Measurements from ENCODE around the gene MEP1B.
A peak's percentile ranks its signal among the peaks of the same experiment; 100 is the strongest.
"Not testable (repeated sequence)": the region's sequence is repeated elsewhere in the genome, so short reads cannot be mapped to it uniquely, and the experiment has no call there.

Gene MEP1B

DNA sequence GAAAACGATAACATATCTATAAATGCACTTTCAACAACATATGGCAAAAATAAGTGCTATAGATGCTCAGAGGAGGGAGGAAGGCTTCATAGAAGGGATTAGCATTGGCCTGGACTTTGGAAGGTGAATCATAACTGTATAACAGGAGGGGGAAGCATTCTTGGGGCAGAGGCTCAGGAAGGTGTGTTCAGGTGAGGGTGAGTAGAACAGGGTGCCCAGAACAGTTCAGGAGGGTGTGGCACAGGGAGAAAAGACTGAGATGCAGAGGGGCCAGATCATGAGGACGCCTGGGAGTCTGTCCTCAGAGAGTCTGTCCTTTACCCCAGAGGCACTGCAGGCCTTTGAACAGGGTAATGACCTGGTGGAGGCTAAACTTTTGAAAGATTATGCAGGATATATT is 29.3 kb upstream of the MEP1B start:
- TF ChIP-seq, protein P1, sequence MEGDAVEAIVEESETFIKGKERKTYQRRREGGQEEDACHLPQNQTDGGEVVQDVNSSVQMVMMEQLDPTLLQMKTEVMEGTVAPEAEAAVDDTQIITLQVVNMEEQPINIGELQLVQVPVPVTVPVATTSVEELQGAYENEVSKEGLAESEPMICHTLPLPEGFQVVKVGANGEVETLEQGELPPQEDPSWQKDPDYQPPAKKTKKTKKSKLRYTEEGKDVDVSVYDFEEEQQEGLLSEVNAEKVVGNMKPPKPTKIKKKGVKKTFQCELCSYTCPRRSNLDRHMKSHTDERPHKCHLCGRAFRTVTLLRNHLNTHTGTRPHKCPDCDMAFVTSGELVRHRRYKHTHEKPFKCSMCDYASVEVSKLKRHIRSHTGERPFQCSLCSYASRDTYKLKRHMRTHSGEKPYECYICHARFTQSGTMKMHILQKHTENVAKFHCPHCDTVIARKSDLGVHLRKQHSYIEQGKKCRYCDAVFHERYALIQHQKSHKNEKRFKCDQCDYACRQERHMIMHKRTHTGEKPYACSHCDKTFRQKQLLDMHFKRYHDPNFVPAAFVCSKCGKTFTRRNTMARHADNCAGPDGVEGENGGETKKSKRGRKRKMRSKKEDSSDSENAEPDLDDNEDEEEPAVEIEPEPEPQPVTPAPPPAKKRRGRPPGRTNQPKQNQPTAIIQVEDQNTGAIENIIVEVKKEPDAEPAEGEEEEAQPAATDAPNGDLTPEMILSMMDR (IDR thresholded peaks at IDR 0.05; ENCODE audit: control insufficient read depth, extremely low read depth, insufficient read depth), result no peak
- no peak overlapping the region for H3K4me3 ChIP-seq (ENCODE audit: low read depth, low read length)
- DNase-seq (ENCODE audit: low read depth), result no peak

- H3K4me3 ChIP-seq (ENCODE audit: low read depth, low read length), result no peak overlapping the region
- DNase-seq (ENCODE audit: low read depth), result peak; percentile 84
- TF ChIP-seq, protein P1 (IDR thresholded peaks at IDR 0.05; ENCODE audit: control insufficient read depth, extremely low read depth, insufficient read depth), result no peak
These were observed 21.7 kb upstream of the MEP1B start for GRCh38 chr18:32167980-32168730.

DNA sequence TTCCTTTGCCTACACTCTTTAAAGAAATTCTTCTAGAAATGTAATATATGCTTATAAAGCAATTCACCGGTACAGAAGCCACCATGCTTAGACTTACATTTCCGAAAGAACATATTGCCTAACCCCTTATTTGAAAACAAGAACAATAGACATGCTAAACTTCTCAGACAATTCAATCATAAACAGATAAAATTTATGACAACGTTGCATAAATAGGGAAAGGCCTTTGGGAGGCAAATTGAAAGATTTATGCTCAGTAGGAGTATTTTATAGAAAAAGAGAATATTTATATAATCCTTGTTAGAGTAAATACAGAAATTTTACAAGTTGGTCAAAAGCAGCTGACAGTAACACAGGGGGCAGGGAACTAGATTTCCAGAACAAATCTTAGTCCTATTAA is 16.2 kb upstream of the MEP1B start:
- TF ChIP-seq, protein P1 (IDR thresholded peaks at IDR 0.05; ENCODE audit: control insufficient read depth, extremely low read depth, insufficient read depth), result no peak
- no peak for DNase-seq (ENCODE audit: low read depth)

GRCh38 chr18:32174719-32175118 is 15.1 kb upstream of the MEP1B start:
- H3K4me3 ChIP-seq (ENCODE audit: low read depth, low read length), result no peak overlapping the region
- TF ChIP-seq, protein P1 (IDR thresholded peaks at IDR 0.05; ENCODE audit: control insufficient read depth, extremely low read depth, insufficient read depth), result no peak
- DNase-seq (ENCODE audit: low read depth), result no peak

More for the DNA sequence above, 16.2 kb upstream of the MEP1B start:
- no peak overlapping the region for H3K4me3 ChIP-seq (ENCODE audit: low read depth, low read length)

DNA sequence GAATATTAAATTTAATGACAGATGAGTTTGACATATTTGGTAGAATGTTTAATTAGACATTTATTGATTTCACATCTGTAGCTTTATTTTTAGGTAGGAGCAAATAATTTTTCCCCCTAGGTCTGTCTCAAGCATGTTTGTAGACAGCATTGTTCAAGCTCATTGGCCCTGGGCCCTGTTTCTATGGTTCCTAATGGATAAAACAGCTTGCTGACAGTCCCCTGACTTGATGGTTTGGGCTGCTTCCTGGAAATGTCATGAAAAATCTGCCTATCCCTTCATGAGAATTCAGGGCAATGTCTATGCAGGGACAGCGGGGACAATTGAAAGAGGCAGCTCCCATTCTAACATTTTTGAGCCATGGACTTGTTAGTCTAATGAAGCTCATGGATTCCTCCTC is 14.6 kb upstream of the MEP1B start:
- TF ChIP-seq, protein P1 (IDR thresholded peaks at IDR 0.05; ENCODE audit: control insufficient read depth, extremely low read depth, insufficient read depth), result no peak
- H3K4me3 ChIP-seq (ENCODE audit: low read depth, low read length), result no peak overlapping the region
- DNase-seq (ENCODE audit: low read depth), result no peak

DNA sequence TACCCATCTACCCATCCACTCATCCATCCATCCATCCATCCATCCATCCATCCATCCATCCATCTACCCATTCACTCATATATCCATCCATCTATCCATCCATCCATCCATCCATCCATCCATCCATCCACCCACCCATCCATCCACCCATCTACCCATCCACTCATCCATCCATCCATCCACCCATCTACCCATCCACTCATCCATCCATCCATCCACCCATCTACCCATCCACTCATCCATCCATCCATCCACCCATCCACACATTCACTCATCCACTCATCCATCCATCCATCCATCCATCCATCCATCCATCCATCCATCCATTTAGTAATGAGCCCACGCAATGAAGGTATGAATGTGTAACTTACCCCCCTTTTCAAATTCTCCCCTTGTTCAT is 13.1 kb upstream of the MEP1B start:
- not testable (repeated sequence) for H3K4me3 ChIP-seq (ENCODE audit: low read depth, low read length); DNase-seq (ENCODE audit: low read depth)

- no peak for DNase-seq (ENCODE audit: low read depth)
- TF ChIP-seq, protein P1 (IDR thresholded peaks at IDR 0.05; ENCODE audit: control insufficient read depth, extremely low read depth, insufficient read depth), result no peak
These were observed 12.3 kb upstream of the MEP1B start for GRCh38 chr18:32177530-32177929.

More at GRCh38 chr18:32177530-32177929, 12.3 kb upstream of the MEP1B start:
- H3K4me3 ChIP-seq (ENCODE audit: low read depth, low read length), result no peak overlapping the region

Measured in LNCaP clone FGC (cell line).